IPS-15b (cell line): Measurements from ENCODE around the gene MOGAT3.

Source experiments
- H3K27me3 ChIP-seq: one replicate; pipeline ENCODE4 v1.6.1; 2013; ENCODE audit warnings: low read length; ENCODE audit not compliant: control insufficient read depth, insufficient read depth
- H3K36me3 ChIP-seq: one replicate; pipeline ENCODE4 v1.6.1; 2013; ENCODE audit warnings: low read length; ENCODE audit not compliant: control insufficient read depth, insufficient read depth
- H3K4me1 ChIP-seq: one replicate; pipeline ENCODE4 v1.6.1; 2013; ENCODE audit warnings: mild to moderate bottlenecking, low read length; ENCODE audit not compliant: control insufficient read depth, insufficient read depth
- H3K4me3 ChIP-seq: one replicate; pipeline ENCODE4 v1.5.1; 2013; ENCODE audit warnings: low read depth, low read length
- H3K9ac ChIP-seq: one replicate; pipeline ENCODE4 v1.6.1; 2013; ENCODE audit warnings: low read depth, mild to moderate bottlenecking, low read length
- H3K9me3 ChIP-seq: one replicate; pipeline ENCODE4 v1.6.1; 2013; ENCODE audit warnings: mild to moderate bottlenecking, low read length; ENCODE audit not compliant: control insufficient read depth, insufficient read depth

Gene MOGAT3

GRCh38 chr7:101173752-101174244 is 27.0 kb downstream of the MOGAT3 start:
- H3K4me3 ChIP-seq: peak overlapping the region; percentile 69
- no peaks in the 10 kb centered on the region for H3K36me3 ChIP-seq
- no peak overlapping the region for H3K9ac ChIP-seq
- H3K9me3 ChIP-seq: no peaks in the 10 kb centered on the region
- peaks cover 20% of the 10 kb centered on the region for H3K4me1 ChIP-seq
- H3K27me3 ChIP-seq: peaks cover 96% of the 10 kb centered on the region

DNA sequence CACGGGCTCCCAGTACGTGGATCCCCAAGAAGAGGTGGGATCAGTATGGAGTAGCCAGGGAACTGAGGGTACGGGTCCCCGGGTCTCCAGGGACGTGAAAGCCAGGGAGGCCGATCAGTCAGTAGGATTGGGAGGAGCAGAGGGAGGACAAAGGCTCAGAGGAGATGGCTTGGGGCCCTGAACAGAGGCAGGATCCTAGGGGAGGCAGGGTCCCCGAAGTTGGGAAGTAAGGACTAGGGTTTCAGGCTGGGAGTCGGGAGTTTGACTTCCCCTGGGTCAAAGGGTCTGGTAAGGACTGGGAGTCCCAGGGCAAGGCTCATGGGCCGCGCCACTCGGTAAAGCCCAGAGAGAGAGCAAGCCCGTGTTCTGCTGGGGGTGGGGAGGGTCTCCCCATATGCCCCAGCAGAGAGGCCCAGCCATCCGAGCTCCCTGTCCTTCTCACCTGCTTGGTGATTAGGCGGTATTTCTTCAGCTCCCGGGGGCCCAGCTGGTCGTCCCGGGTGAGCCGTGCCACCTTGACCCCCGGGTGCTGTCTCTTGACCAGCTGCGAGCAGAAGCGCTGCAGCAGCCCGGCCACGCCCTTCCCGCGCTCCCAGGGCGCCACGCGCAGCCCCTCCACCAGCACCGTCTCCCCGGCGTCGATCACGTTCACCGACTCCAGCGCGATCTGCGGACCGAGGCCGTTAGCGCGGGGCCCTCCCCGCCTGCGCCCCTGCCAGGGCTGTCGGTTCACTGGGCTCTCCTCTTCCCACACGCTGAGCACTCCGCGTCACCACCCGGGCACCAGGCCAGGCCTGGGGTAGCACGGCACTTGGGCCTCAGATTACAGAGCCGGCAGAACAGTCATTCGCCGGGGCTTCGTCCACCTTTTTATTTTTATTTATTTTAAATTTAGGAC is 27.7 kb downstream of the MOGAT3 start:
- H3K9me3 ChIP-seq: no peaks in the 10 kb centered on the region
- peak overlapping the region; percentile 69 for H3K4me3 ChIP-seq
- H3K4me1 ChIP-seq: peaks cover 26% of the 10 kb centered on the region
- H3K9ac ChIP-seq: no peak overlapping the region
- peaks cover 98% of the 10 kb centered on the region for H3K27me3 ChIP-seq
- H3K36me3 ChIP-seq: no peaks in the 10 kb centered on the region

- Histone ChIP-seq H3K4me3 (peak overlapping the region; percentile 69), H3K9ac (no peak overlapping the region)
Observed at GRCh38 chr7:101172005-101172853, 28.6 kb downstream of the MOGAT3 start.

GRCh38 chr7:101171442-101171837 is 29.4 kb downstream of the MOGAT3 start:
- H3K36me3 ChIP-seq: no peaks in the 10 kb centered on the region
- no peaks in the 10 kb centered on the region for H3K9me3 ChIP-seq
- H3K27me3 ChIP-seq: peaks cover 93% of the 10 kb centered on the region
- peaks cover 33% of the 10 kb centered on the region for H3K4me1 ChIP-seq
- peak overlapping the region; percentile 69 for H3K4me3 ChIP-seq
- H3K9ac ChIP-seq: no peak overlapping the region

More at GRCh38 chr7:101172005-101172853, 28.6 kb downstream of the MOGAT3 start:
- no peaks in the 10 kb centered on the region for H3K9me3 ChIP-seq
- H3K36me3 ChIP-seq: no peaks in the 10 kb centered on the region
- peaks cover 96% of the 10 kb centered on the region for H3K27me3 ChIP-seq
- peaks cover 33% of the 10 kb centered on the region for H3K4me1 ChIP-seq

DNA sequence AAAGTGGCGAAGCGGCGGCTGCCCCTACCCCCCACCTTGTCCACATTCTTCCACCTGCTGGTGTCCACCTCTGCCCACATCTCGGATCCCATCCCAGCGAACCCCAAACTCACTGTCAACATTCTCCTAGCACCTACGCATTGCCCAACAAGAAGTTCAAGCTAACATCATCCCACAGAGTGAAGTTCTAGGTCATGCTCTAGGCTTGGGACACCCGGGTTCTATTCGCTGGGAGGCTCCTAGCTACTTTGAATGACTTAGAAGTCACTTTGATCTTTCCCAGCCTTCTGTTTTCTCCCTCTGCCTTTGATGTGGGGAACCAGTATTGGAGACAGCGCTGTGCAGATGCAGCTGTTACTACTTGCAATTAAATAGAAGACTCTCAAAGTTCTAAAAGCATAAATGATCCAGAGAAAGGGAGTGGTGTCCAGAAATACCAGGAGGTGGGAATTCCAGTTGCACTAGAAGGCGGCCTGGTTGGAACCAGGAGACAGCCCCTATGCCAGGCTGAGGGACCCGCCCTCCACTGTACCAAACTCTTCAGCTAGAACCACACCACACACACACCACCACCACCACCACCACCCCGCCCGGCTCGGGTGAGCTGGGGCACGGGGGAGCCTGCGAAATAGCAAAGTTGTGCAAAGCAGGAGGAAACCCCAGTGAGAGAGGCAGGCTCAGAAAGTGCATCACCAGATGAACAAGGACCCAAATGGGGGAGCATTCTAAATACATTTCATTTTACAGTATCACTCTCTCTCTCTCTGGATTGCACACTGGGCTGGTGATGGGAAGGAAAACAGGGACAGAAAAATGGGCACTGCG is 30.0 kb downstream of the MOGAT3 start:
- Histone ChIP-seq H3K9ac (no peak overlapping the region), H3K4me3 (peak overlapping the region; percentile 73), H3K4me1 (peaks cover 33% of the 10 kb centered on the region), H3K27me3 (peaks cover 89% of the 10 kb centered on the region), H3K9me3 (no peaks in the 10 kb centered on the region), H3K36me3 (no peaks in the 10 kb centered on the region)

GRCh38 chr7:101169838-101170551 is 30.8 kb downstream of the MOGAT3 start:
- Histone ChIP-seq H3K9me3 (no peaks in the 10 kb centered on the region), H3K4me3 (peak overlapping the region; percentile 73), H3K36me3 (no peaks in the 10 kb centered on the region), H3K4me1 (peaks cover 33% of the 10 kb centered on the region), H3K9ac (no peak overlapping the region), H3K27me3 (peaks cover 83% of the 10 kb centered on the region)

- peaks cover 33% of the 10 kb centered on the region for H3K4me1 ChIP-seq
- peaks cover 83% of the 10 kb centered on the region for H3K27me3 ChIP-seq
Observed at GRCh38 chr7:101169110-101169837, 31.6 kb downstream of the MOGAT3 start.

DNA sequence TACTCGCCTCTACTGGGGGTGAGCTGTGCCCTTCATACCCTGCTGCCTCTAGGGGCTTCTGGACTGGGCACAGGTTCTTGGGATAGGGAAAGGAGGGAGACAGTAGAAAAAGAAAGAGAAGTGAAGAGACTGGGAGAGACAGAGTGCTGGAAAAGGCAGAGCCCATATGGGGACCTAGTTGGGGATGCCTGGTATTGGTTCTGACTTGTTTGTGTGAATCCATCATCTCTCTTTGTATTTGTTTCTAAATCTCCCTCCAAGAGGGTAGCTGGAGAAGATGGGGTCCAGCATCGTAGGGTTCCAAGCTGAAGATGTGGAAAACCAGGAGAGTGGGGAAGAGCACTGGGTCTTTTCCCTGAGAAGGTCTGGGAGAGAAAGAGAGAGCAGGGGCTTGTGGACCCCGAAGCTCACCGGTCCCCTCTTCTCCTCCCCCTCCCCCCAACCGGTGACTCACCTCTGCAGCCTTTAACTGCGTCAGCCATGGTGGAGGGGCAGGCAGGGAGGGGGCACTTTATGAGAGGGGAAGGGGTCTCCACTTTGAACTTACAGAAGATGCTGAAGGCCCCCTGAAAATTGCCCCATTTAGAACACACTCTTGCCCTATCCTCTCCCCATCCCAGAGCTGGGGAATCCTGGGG is 32.3 kb downstream of the MOGAT3 start:
- Histone ChIP-seq H3K4me3 (peak overlapping the region; percentile 73), H3K9me3 (no peaks in the 10 kb centered on the region), H3K9ac (no peak overlapping the region), H3K4me1 (peaks cover 33% of the 10 kb centered on the region), H3K27me3 (peaks cover 78% of the 10 kb centered on the region), H3K36me3 (no peaks in the 10 kb centered on the region)

More at GRCh38 chr7:101169110-101169837, 31.6 kb downstream of the MOGAT3 start:
- H3K36me3 ChIP-seq: no peaks in the 10 kb centered on the region
- H3K4me3 ChIP-seq: peak overlapping the region; percentile 73
- no peak overlapping the region for H3K9ac ChIP-seq
- no peaks in the 10 kb centered on the region for H3K9me3 ChIP-seq

DNA sequence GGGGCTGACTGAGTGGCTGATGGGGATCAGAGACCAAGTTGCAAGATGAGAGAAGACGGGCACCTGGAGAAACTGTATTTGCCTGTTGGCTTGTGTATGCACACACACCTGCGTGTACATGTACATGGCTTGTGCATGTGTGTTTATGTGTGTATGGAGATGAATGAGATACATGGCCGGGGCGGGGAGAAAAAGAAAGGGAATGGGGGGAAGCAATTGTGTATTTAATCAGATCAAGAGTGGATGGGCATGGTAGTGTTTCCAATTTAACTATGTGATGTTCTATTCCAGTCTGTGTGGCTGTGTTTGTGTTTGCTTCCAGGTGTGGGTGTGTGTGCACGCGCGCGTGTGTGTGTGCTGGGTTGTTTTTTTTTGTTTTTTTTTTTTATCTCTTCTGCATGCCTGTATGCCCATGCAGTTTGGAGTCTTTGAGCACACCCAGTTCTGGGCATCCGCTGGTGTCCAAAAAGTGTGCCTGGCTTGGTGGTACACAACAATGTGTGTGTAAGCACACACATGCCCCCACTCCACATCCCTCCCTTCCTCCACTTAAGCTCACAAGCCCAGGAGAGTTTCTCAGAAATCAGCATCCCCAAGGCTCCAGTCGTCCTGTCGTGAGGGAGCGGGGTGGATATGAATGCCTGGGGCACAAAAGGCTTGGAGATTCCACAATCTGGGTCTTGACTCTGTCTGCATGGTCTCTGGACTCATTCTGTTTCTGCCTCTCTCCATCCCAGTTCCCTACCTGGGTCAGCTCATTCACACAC is 33.0 kb downstream of the MOGAT3 start:
- Histone ChIP-seq H3K36me3 (no peaks in the 10 kb centered on the region), H3K9ac (no peak overlapping the region), H3K4me1 (peaks cover 29% of the 10 kb centered on the region), H3K9me3 (no peaks in the 10 kb centered on the region), H3K27me3 (peaks cover 71% of the 10 kb centered on the region), H3K4me3 (peak overlapping the region; percentile 73)
